ENCODE measurements around the gene ASPDH.
A peak's percentile ranks its signal among the peaks of the same experiment; 100 is the strongest.
"Not testable (repeated sequence)": the region's sequence is repeated elsewhere in the genome, so short reads cannot be mapped to it uniquely, and the experiment has no call there.

ASPDH gene

GRCh38 chr19:50486823-50487515, 26.7 kb downstream of the ASPDH start:
- in situ Hi-C loops (cut with HindIII; ENCODE audit: low pct_ligation_motif_present, low pct_unique_long_range_greater_than_20kb, low sequenced_read_pairs), result no loop called here
- peak; percentile 44 for DNase-seq

DNA sequence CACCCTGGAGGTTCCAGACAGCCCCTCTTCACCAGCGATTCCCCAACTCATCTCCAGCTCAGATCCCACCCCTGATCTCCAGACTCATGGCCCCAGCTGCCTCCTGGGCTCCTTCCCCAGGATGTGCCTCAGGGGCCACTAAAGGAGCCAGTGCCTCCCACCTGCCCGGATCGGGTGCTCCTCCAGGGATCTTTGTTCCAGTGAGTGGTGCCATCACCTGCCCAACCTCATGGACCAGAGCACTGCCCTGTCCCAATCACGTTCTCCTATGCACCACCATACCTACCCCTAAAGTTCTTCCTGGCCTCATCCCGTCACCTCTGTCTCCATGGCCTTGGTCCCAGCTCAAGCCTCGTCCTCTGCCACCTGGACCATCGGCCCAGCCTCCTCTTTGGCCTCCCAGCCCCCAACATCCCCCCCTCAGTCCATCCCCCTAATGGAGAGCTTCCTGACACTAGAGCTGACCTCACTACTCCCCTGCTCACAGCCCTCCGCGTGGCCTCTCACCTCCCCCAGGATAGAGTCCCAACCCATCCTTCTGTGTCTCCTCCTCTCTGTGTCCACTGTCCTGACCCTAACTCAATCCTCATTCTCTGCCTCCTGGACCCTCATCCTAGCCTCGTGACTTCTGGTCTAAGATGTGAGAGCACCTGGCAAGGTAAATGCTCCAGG, 28.3 kb downstream of the ASPDH start:
- in situ Hi-C loops (cut with HindIII; ENCODE audit: low pct_ligation_motif_present, low pct_unique_long_range_greater_than_20kb, low sequenced_read_pairs), result no loop called here

GRCh38 chr19:50482916-50483315, 30.8 kb downstream of the ASPDH start:
- in situ Hi-C loops (cut with HindIII; ENCODE audit: low pct_ligation_motif_present, low pct_unique_long_range_greater_than_20kb, low sequenced_read_pairs), result no loop called here
- DNase-seq, result no peak

More for the DNA sequence above, 28.3 kb downstream of the ASPDH start:
- DNase-seq, result no peak

GRCh38 chr19:50482271-50482855, 31.4 kb downstream of the ASPDH start:
- in situ Hi-C loops (cut with HindIII; ENCODE audit: low pct_ligation_motif_present, low pct_unique_long_range_greater_than_20kb, low sequenced_read_pairs), result no loop called here
- DNase-seq, result no peak

DNA sequence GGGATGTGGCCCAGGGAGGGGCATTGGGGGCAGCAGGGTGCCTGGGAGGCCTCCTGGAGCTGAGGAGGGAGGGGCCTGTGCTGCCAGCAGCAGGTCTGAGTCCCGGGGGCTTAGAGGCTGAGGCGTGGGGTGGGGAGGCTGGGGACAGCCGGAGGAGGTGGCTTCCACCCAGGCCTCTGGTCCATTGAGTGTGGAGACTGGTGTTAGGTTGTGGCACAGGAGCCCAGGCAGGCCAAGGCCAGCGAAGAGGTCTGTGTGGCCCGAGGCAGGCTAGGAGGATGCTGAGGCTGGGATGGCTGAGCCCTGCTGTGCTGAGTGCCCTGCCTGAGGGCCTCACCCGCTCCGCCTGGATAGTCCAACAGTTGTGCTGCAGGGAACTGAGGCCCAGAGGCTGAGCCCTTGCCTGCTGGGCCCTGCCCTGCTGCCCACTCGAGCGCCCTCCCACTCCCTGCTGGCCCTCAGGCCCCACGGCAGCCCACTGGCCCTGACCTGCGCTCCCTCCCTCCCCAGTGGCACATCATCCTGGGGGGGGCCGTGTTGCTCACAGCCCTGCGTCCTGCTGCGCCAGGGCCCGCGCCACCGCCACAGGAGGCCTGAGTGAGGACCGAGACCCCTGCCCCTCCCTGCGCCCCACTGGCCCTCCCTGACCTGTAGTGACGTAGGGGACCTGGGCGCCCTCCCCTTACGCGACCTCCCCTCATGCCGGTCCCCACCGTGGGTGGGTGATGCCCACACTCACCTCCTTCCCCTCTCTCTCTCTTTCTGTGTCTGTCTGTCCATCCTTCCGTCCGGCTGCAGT, 32.2 kb downstream of the ASPDH start:
- DNase-seq, result no peak
- in situ Hi-C loops (cut with HindIII; ENCODE audit: low pct_ligation_motif_present, low pct_unique_long_range_greater_than_20kb, low sequenced_read_pairs), result no loop called here

- in situ Hi-C loops (cut with HindIII; ENCODE audit: low pct_ligation_motif_present, low pct_unique_long_range_greater_than_20kb, low sequenced_read_pairs), result no loop called here
Observed at GRCh38 chr19:50480281-50481111, 33.2 kb downstream of the ASPDH start.

DNA sequence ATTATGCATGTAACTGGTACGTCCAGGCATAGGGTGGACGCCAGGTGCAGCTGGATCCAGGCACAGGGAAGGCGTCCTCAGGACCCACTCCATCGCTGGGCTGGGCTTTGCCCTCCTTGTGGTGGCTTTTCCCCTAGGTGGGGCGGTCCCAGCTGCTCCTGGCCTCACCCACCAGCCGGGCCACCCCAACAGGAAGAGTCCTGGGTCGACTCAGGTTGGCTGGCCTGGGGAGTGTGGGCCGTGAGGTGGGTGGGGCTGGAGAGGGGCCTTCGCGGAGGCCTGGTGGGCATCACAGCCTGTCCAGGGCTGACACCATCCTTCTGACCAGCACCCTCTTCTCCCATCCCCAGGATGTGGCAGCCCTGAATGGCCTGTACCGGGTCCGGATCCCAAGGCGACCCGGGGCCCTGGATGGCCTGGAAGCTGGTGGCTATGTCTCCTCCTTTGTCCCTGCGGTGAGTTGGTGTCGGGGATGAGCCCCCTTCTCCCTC, 33.9 kb downstream of the ASPDH start:
- in situ Hi-C loops (cut with HindIII; ENCODE audit: low pct_ligation_motif_present, low pct_unique_long_range_greater_than_20kb, low sequenced_read_pairs), result no loop called here

More at GRCh38 chr19:50480281-50481111, 33.2 kb downstream of the ASPDH start:
- DNase-seq, result no peak

DNA sequence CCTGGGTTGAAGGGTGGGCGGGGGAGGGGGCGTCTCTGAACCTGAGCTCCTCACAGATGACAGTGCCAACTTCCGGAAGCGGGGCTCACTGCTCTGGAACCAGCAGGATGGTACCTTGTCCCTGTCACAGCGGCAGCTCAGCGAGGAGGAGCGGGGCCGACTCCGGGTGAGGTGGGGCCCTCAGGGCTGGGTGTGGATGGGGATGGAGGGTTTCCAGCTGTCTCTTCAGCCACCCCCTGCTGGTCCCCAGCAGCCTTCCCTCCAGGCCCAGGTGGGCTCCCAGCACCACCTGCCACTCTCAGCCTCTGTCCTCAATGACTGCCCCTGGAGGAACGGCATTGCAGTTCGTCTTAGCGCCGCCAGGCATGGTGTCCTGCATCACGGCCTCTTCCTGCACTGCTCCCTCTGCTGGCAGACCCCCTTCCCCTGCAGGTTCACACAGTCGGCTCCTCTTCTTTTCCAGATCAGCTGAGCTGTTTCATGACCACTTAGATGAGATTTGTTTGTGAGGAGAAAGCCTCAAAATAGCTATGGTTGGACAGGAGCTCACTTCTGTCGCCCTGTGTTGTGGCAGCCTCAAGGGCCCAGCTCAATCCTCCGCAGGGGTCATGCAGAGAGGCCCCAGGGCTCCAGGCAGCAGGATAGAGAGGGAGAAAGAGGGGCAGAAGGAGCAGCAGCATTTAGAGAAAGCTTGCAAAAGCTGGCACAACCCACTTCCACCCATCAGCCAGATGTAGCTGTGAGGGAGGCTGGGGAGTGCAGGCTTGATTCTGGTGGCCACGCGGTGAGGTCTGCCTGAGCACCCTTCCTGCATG, 34.6 kb downstream of the ASPDH start:
- DNase-seq, result no peak
- in situ Hi-C loops (cut with HindIII; ENCODE audit: low pct_ligation_motif_present, low pct_unique_long_range_greater_than_20kb, low sequenced_read_pairs), result no loop called here

More for the DNA sequence above, 33.9 kb downstream of the ASPDH start:
- DNase-seq, result no peak

DNA sequence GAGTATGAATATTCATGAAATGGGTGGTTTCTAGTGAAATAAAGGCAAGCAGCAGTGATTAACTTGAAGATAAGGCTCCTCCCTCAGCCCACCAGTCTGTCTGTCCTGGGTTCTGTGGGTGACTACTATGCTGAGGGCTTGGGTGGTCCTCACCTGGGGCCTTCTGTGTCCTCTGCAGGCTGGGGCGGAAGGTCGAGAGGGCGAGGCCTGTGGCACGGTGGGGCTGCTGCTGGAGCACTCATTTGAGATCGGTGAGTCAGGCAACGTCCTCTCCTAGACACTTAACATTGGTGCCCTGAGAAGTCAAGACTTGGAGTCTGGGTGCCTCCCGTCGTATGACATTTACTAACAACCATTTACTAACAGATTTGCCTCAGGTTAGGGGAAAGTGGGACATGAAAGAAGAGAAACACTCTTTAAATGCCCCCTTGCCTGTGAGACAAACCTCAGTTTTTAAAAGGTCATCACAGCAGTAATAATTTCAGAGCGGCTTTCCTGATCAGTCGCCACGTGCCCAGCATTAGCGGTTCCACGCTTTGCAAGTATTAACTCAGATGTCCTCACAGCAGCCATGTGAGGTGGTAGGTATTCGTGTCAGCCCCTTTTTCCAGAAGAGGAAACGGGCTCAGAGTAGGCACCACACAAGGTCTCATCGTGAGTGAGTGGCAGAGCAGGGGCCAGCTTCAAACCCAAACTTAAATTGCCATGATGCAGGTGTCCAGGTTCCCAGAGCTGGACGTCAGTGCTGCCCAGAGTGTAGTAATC, 35.8 kb downstream of the ASPDH start:
- no peak for DNase-seq
- in situ Hi-C loops (cut with HindIII; ENCODE audit: low pct_ligation_motif_present, low pct_unique_long_range_greater_than_20kb, low sequenced_read_pairs), result no loop called here

DNA sequence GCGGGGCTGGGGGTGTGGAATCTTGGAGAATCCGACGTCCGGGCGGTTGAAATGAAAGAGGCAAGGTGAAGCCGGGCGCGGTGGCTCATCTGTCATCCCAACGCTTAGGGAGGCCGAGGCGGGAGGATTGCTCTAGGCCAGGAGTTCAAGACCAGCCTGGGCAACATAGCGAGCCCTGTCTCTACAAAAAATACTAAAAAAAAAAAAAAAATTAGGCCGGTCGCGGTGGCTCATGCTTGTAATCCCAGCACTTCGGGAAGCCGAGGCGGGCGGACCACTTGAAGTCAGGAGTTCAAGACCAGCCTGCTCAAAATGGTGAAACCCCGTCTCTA, 36.8 kb downstream of the ASPDH start:
- no peak for DNase-seq
- in situ Hi-C loops (cut with HindIII; ENCODE audit: low pct_ligation_motif_present, low pct_unique_long_range_greater_than_20kb, low sequenced_read_pairs), result no loop called here

GRCh38 chr19:50476224-50476906, 37.3 kb downstream of the ASPDH start, which contains the start of the genes EMC10 and GARIN5A:
TSS of gene EMC10 (plus strand) at chr19:50476507. CDS start at chr19:50476545, 38 bp downstream.
TSS of gene GARIN5A (minus strand) at chr19:50476848. CDS start at chr19:50476388, 460 bp downstream.
- DNase-seq, result peak; percentile 87
- in situ Hi-C loops (cut with HindIII; ENCODE audit: low pct_ligation_motif_present, low pct_unique_long_range_greater_than_20kb, low sequenced_read_pairs), result no loop called here

- in situ Hi-C loops (cut with HindIII; ENCODE audit: low pct_ligation_motif_present, low pct_unique_long_range_greater_than_20kb, low sequenced_read_pairs), result no loop called here
- DNase-seq, result no peak
Observed at GRCh38 chr19:50475736-50476223, 37.9 kb downstream of the ASPDH start.

- in situ Hi-C loops (cut with HindIII; ENCODE audit: low pct_ligation_motif_present, low pct_unique_long_range_greater_than_20kb, low sequenced_read_pairs), result no loop called here
- no peak for DNase-seq
Observed at GRCh38 chr19:50475101-50475568, 38.6 kb downstream of the ASPDH start.

- DNase-seq, result peak; percentile 14
- in situ Hi-C loops (cut with HindIII; ENCODE audit: low pct_ligation_motif_present, low pct_unique_long_range_greater_than_20kb, low sequenced_read_pairs), result not testable (repeated sequence)
Observed at GRCh38 chr19:50473336-50473735, 40.4 kb downstream of the ASPDH start.

DNA sequence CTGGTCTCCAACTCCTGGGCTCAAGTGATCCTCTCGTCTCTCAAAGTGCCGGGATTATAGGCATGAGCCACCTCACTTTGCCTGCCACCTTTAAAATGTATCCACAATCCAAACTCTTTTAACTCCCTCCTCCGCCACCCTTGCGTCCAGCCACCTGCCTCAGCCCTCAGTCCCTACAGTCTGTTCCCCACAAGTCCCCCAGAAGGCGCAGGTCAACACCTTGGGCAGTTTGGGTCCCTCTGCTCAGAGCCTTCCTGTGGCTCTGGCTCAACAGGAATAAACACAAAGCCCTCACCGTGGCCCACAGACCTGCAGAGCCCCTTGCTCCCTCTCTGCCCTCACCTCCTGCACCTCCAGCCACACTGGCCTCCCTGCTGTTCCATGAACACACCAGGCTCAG, 44.9 kb downstream of the ASPDH start:
- in situ Hi-C loops (cut with HindIII; ENCODE audit: low pct_ligation_motif_present, low pct_unique_long_range_greater_than_20kb, low sequenced_read_pairs), result no loop called here
- no peak for DNase-seq

GRCh38 chr19:50467566-50467965, 46.1 kb downstream of the ASPDH start:
- in situ Hi-C loops (cut with HindIII; ENCODE audit: low pct_ligation_motif_present, low pct_unique_long_range_greater_than_20kb, low sequenced_read_pairs), result no loop called here
- no peak for DNase-seq

All from ACHN (cell line).